H1 (cell line): ENCODE data around the gene TNFRSF11A.

ENCODE experiments used
- BRCA1 ChIP-seq: IDR thresholded peaks from 2 replicates; pipeline ENCODE4 v1.6.1; 2012; ENCODE audit warnings: low read depth, low read length, improper control_type of control experiment
- EP300 ChIP-seq, 2 experiments: IDR thresholded peaks; 1 replicate in 1 of 2; 2 replicates in 1 of 2; pipeline ENCODE4 v1.6.1; 2011 to 2012; ENCODE audit warnings: low read depth in 2 of 2, low read length in 2 of 2, mild to moderate bottlenecking in 2 of 2, borderline replicate concordance in 1 of 2, inconsistent platforms in 1 of 2, moderate library complexity in 1 of 2
- POLR2AphosphoS5 ChIP-seq: IDR thresholded peaks from 2 replicates; pipeline ENCODE4 v1.6.1; 2011; ENCODE audit warnings: low read depth, low read length
- RAD21 ChIP-seq, 2 experiments: IDR thresholded peaks in 1 of 2; conservative IDR thresholded peaks in 1 of 2; 2 replicates each; pipeline ENCODE4 v1.6.1; 2011; ENCODE audit warnings: low read depth in 2 of 2, low read length in 2 of 2, improper control_type of control experiment in 1 of 2, inconsistent platforms in 1 of 2, mild to moderate bottlenecking in 1 of 2, moderate library complexity in 1 of 2
- RBBP5 ChIP-seq: IDR thresholded peaks from 2 replicates; pipeline ENCODE4 v1.7.1; 2012; ENCODE audit warnings: low read depth, mild to moderate bottlenecking, inconsistent platforms, low read length, moderate library complexity, borderline replicate concordance
- RFX5 ChIP-seq: IDR thresholded peaks from 2 replicates; pipeline ENCODE4 v1.6.1; 2011; ENCODE audit warnings: low read depth, low read length, improper control_type of control experiment, borderline replicate concordance
- SUZ12 ChIP-seq: fragments of 200-600 bp; sonication (generic); IDR thresholded peaks from 2 replicates; pipeline ENCODE4 v1.6.1; 2012; ENCODE audit warnings: mild to moderate bottlenecking, inconsistent platforms, low read length, moderate library complexity, mixed read lengths
- TAF1 ChIP-seq: IDR thresholded peaks from 2 replicates; pipeline ENCODE4 v1.6.1; 2011; ENCODE audit warnings: mild to moderate bottlenecking, low read depth, low read length
- TAF7 ChIP-seq: optimal IDR thresholded peaks from 2 replicates; pipeline ENCODE3; 2011; ENCODE audit warnings: low read depth, mild to moderate bottlenecking, inconsistent platforms, low read length, moderate library complexity, borderline replicate concordance
- YY1 ChIP-seq: IDR thresholded peaks from 2 replicates; pipeline ENCODE4 v1.6.1; 2011; ENCODE audit warnings: low read depth, mild to moderate bottlenecking, low read length
- TF ChIP-seq, protein P1 (sequence below): IDR thresholded peaks from 2 replicates; pipeline ENCODE4 v1.6.1; 2012; ENCODE audit warnings: inconsistent platforms
- TF ChIP-seq, protein P2 (sequence below), 3 experiments: IDR thresholded peaks; 1 replicate in 2 of 3; 2 replicates in 1 of 3; pipeline versions ENCODE4 v1.5.1 to v1.6.1; 2011; ENCODE audit warnings: low read length in 3 of 3, mild to moderate bottlenecking in 3 of 3, inconsistent platforms in 2 of 3, low read depth in 1 of 3, moderate library complexity in 1 of 3; ENCODE audit not compliant: insufficient read depth in 1 of 3; ENCODE audit errors: control extremely low read depth in 1 of 3

DNA sequence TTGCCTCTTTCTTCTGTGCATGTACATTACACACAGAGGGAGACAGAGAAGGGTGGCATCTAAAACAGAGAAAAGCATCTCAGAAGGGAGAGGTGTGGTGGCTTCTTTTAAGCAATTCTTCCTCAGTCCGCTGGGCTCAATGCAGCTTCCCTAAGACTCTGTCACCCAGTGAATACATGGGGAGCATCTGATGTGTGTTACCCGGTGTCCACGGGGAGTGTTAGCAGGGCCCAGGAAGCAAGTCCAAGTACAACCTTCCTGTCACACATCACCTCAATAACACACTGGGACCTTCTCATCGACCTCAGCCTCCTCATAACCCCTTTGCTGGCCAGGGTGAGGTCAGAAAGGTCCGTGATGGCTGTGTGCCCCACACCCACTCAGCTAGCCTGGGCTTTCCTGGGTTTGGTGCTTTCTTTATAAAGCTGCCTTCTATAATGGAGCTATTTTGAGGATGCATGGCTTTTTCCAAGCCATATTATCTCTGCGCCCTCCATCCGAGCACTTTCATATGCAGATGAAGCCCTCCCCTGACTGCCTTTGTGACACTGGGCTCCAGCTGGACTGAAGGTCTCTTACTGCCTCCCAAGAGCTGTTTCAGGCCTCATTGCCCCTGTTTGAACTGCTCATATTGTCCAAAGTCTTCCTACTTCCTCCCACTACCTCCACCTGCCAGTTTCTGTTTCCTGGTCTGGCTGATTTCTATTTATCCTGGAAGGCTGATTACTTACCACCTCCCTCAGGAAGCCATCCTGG, 21.4 kb downstream of the TNFRSF11A start:
- TF ChIP-seq BRCA1 (no peak), EP300 (IDR thresholded peaks at IDR 0.05; ENCODE audit: borderline replicate concordance in 1 of 2, low read depth in 2 of 2, low read length in 2 of 2) (no peak), RBBP5 (no peak), POLR2AphosphoS5 (no peak), TAF1 (no peak), RAD21 (IDR thresholded peaks at IDR 0.05 in 1 of 2, conservative IDR thresholded peaks at IDR 0.05 in 1 of 2; ENCODE audit: low read depth in 2 of 2, low read length in 2 of 2) (no peak), RFX5 (no peak), SUZ12 (no peak), TAF7 (no peak), YY1 (no peak)
- TF ChIP-seq, protein P1, sequence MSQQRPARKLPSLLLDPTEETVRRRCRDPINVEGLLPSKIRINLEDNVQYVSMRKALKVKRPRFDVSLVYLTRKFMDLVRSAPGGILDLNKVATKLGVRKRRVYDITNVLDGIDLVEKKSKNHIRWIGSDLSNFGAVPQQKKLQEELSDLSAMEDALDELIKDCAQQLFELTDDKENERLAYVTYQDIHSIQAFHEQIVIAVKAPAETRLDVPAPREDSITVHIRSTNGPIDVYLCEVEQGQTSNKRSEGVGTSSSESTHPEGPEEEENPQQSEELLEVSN: no peak
- TF ChIP-seq, protein P2, sequence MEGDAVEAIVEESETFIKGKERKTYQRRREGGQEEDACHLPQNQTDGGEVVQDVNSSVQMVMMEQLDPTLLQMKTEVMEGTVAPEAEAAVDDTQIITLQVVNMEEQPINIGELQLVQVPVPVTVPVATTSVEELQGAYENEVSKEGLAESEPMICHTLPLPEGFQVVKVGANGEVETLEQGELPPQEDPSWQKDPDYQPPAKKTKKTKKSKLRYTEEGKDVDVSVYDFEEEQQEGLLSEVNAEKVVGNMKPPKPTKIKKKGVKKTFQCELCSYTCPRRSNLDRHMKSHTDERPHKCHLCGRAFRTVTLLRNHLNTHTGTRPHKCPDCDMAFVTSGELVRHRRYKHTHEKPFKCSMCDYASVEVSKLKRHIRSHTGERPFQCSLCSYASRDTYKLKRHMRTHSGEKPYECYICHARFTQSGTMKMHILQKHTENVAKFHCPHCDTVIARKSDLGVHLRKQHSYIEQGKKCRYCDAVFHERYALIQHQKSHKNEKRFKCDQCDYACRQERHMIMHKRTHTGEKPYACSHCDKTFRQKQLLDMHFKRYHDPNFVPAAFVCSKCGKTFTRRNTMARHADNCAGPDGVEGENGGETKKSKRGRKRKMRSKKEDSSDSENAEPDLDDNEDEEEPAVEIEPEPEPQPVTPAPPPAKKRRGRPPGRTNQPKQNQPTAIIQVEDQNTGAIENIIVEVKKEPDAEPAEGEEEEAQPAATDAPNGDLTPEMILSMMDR (IDR thresholded peaks at IDR 0.05; ENCODE audit: control extremely low read depth in 1 of 3, insufficient read depth in 1 of 3, low read depth in 1 of 3, low read length in 3 of 3): no peak
